ENCODE results near the gene FNDC8.
A peak's percentile ranks its signal among the peaks of the same experiment; 100 is the strongest.
"Not testable (repeated sequence)": the region's sequence is repeated elsewhere in the genome, so short reads cannot be mapped to it uniquely, and the experiment has no call there.

Gene FNDC8

GRCh38 chr17:35095741-35096140 lies 25.7 kb upstream of the FNDC8 start:
- no peak for DNase-seq

- DNase-seq, result no peak
Observed at GRCh38 chr17:35097776-35098175, 23.6 kb upstream of the FNDC8 start.

GRCh38 chr17:35099908-35100307 lies 21.5 kb upstream of the FNDC8 start:
- no peak for DNase-seq

- DNase-seq, result no peak
Observed at GRCh38 chr17:35101036-35101435, 20.4 kb upstream of the FNDC8 start.

- no peak for DNase-seq
Observed at GRCh38 chr17:35101725-35102124, 19.7 kb upstream of the FNDC8 start.

GRCh38 chr17:35103271-35103670 lies 18.1 kb upstream of the FNDC8 start:
- DNase-seq, result no peak

- DNase-seq, result no peak
Observed at GRCh38 chr17:35104844-35105450, 16.5 kb upstream of the FNDC8 start.

- DNase-seq, result not testable (repeated sequence)
Observed at GRCh38 chr17:35110791-35111190, 10.6 kb upstream of the FNDC8 start.

- no peak for DNase-seq
Observed at GRCh38 chr17:35116845-35117244, 4.6 kb upstream of the FNDC8 start.

GRCh38 chr17:35117984-35118383 lies 3.4 kb upstream of the FNDC8 start:
- DNase-seq, result no peak

- peak; percentile 80 for DNase-seq
Observed at GRCh38 chr17:35119370-35120165, 1.8 kb upstream of the FNDC8 start, which contains the start of gene RAD51D. Gene RAD51D (minus strand): TSS chr17:35119860. CDS start chr17:35119613, 247 bp downstream.

- no peak for DNase-seq
Observed at GRCh38 chr17:35127751-35128514, 6.5 kb downstream of the FNDC8 start.

GRCh38 chr17:35129154-35129972 lies 7.9 kb downstream of the FNDC8 start:
- no peak for DNase-seq

- DNase-seq, result no peak
Observed at GRCh38 chr17:35129973-35130351, 8.5 kb downstream of the FNDC8 start.

GRCh38 chr17:35130392-35130791 lies 9.0 kb downstream of the FNDC8 start:
- no peak for DNase-seq

- no peak for DNase-seq
Observed at GRCh38 chr17:35132099-35132498, 10.7 kb downstream of the FNDC8 start.

GRCh38 chr17:35132816-35133550 lies 11.6 kb downstream of the FNDC8 start:
- DNase-seq, result no peak

- DNase-seq, result no peak
Observed at GRCh38 chr17:35135322-35135721, 13.9 kb downstream of the FNDC8 start.

- no peak for DNase-seq
Observed at GRCh38 chr17:35138218-35138617, 16.8 kb downstream of the FNDC8 start.

- peak; percentile 89 for DNase-seq
Observed at GRCh38 chr17:35141681-35142466, 20.5 kb downstream of the FNDC8 start, which contains the start of gene NLE1. Gene NLE1 (minus strand): TSS chr17:35142303. CDS start chr17:35142275, 28 bp downstream.

- DNase-seq, result no peak
Observed at GRCh38 chr17:35142467-35142796, 21.0 kb downstream of the FNDC8 start.

All from right hindlimb (tissue), 1 donor.